HepG2 (cell line): Measurements from ENCODE around the gene DAZAP1. TPM values are rescaled to one million over a fixed set of nuclear protein-coding genes. Genes with fewer than 3 reads are reported as not detected.

Source experiments
- ELF1 ChIP-seq: sonication (generic); formaldehyde crosslinking; IDR thresholded peaks from 2 replicates; pipeline ENCODE4 v1.4.0; 2020; ENCODE audit warnings: missing genetic modification reagents
- GTF2F1 ChIP-seq: fragments of 150-350 bp; IDR thresholded peaks from 2 replicates; pipeline ENCODE4 v1.6.1; 2014; ENCODE audit warnings: low read length
- HES4 ChIP-seq: sonication (generic); formaldehyde crosslinking; IDR thresholded peaks from 2 replicates; pipeline ENCODE4 v1.9.0; 2021; ENCODE audit warnings: mild to moderate bottlenecking, missing genetic modification reagents, borderline replicate concordance
- HNRNPK ChIP-seq: fragments of 200-400 bp; formaldehyde crosslinking; IDR thresholded peaks from 2 replicates; pipeline ENCODE4 v1.6.1; 2018; ENCODE audit warnings: low read length, low read depth, moderate library complexity, mild to moderate bottlenecking; ENCODE audit not compliant: poor library complexity, severe bottlenecking
- HNRNPL ChIP-seq: fragments of 200-400 bp; formaldehyde crosslinking; IDR thresholded peaks from 2 replicates; pipeline ENCODE4 v1.6.1; 2017; ENCODE audit warnings: mild to moderate bottlenecking, low read depth, low read length
- KMT2B ChIP-seq: IDR thresholded peaks from 2 replicates; pipeline ENCODE4 v1.6.1; 2016; ENCODE audit warnings: missing genetic modification reagents, missing compliant biosample characterization
- MTA3 ChIP-seq: sonication (generic); formaldehyde crosslinking; IDR thresholded peaks from 2 replicates; pipeline ENCODE4 v1.4.0; 2020; ENCODE audit warnings: missing genetic modification reagents
- NFIB ChIP-seq: sonication (generic); formaldehyde crosslinking; IDR thresholded peaks from 2 replicates; pipeline ENCODE4 v1.9.0; 2021; ENCODE audit warnings: missing genetic modification reagents, mild to moderate bottlenecking, borderline replicate concordance
- NFKBIZ ChIP-seq: IDR thresholded peaks from 2 replicates; pipeline ENCODE4 v1.6.1; 2018; ENCODE audit warnings: missing genetic modification reagents, missing compliant biosample characterization
- PTBP1 ChIP-seq: fragments of 200-400 bp; formaldehyde crosslinking; IDR thresholded peaks from 2 replicates; pipeline ENCODE4 v1.6.1; 2018; ENCODE audit warnings: low read length, low read depth; ENCODE audit not compliant: poor library complexity, severe bottlenecking
- SRF ChIP-seq: IDR thresholded peaks from 2 replicates; pipeline ENCODE4 v1.6.1; 2011; ENCODE audit warnings: mild to moderate bottlenecking, low read depth, low read length, moderate library complexity
- TBX3 ChIP-seq: fragments of 450-650 bp; IDR thresholded peaks from 2 replicates; pipeline ENCODE4 v1.6.1; 2017; ENCODE audit warnings: antibody characterized with exemption, mild to moderate bottlenecking, inconsistent platforms, borderline replicate concordance
- ZKSCAN1 ChIP-seq: fragments of 150-350 bp; IDR thresholded peaks from 2 replicates; pipeline ENCODE4 v1.6.1; 2014; ENCODE audit warnings: low read length
- ZNF10 ChIP-seq: sonication (generic); formaldehyde crosslinking; IDR thresholded peaks from 2 replicates; pipeline ENCODE4 v1.4.0; 2020; ENCODE audit warnings: mild to moderate bottlenecking, low read depth, missing genetic modification reagents, borderline replicate concordance
- ZNF274 ChIP-seq: sonication (generic); formaldehyde crosslinking; IDR thresholded peaks from 2 replicates; pipeline ENCODE4 v1.5.1; 2020; ENCODE audit warnings: mild to moderate bottlenecking, missing genetic modification reagents
- ZNF512 ChIP-seq: sonication (generic); formaldehyde crosslinking; IDR thresholded peaks from 2 replicates; pipeline ENCODE4 v1.4.0; 2020; ENCODE audit warnings: mild to moderate bottlenecking, missing genetic modification reagents
- ZNF546 ChIP-seq: sonication (generic); formaldehyde crosslinking; conservative IDR thresholded peaks from 2 replicates; pipeline ENCODE4 v1.8.1; 2023; ENCODE audit warnings: mild to moderate bottlenecking, missing genetic modification reagents
- ZNF558 ChIP-seq: sonication (generic); formaldehyde crosslinking; IDR thresholded peaks from 2 replicates; pipeline ENCODE4 v1.9.0; 2022; ENCODE audit warnings: mild to moderate bottlenecking, missing genetic modification reagents, borderline replicate concordance
- ZNF75D ChIP-seq: sonication (generic); formaldehyde crosslinking; IDR thresholded peaks from 2 replicates; pipeline ENCODE4 v1.8.1; 2023; ENCODE audit warnings: missing genetic modification reagents, mild to moderate bottlenecking, borderline replicate concordance
- polyA plus RNA-seq, 8 experiments: library from polyadenylated mRNA; depleted of rRNA in 3 of 8; stranded (reverse) in 7 of 8; unstranded in 1 of 8; fragments of >200 nt; fragmentation: Illumina TruSeq in 4 of 8; extraction: Trizol in 4 of 8; gene quantifications; 2 replicates each; pipeline versions ENCODE4 v1.2.1 to v1.2.3, GENCODE V29; 2011 to 2016; ENCODE audit warnings: low read depth in 4 of 8, missing spikeins in 1 of 8, mixed read lengths in 1 of 8; ENCODE audit not compliant: insufficient read depth in 1 of 8
- total RNA-seq, 5 experiments: library from RNA; depleted of rRNA; stranded (reverse); fragments of >200 nt; fragmentation: Illumina TruSeq; extraction: Trizol; gene quantifications; 2 replicates each; pipeline ENCODE4 v1.2.3, GENCODE V29; 2016; ENCODE audit warnings: low read depth in 1 of 5

Gene DAZAP1
- total and polyA plus RNA-seq, 2 of the 13 experiments (the other 11 are each of a cell fraction or from before 2014, with no cell fraction given), result 63.3 to 79.2 TPM

DNA sequence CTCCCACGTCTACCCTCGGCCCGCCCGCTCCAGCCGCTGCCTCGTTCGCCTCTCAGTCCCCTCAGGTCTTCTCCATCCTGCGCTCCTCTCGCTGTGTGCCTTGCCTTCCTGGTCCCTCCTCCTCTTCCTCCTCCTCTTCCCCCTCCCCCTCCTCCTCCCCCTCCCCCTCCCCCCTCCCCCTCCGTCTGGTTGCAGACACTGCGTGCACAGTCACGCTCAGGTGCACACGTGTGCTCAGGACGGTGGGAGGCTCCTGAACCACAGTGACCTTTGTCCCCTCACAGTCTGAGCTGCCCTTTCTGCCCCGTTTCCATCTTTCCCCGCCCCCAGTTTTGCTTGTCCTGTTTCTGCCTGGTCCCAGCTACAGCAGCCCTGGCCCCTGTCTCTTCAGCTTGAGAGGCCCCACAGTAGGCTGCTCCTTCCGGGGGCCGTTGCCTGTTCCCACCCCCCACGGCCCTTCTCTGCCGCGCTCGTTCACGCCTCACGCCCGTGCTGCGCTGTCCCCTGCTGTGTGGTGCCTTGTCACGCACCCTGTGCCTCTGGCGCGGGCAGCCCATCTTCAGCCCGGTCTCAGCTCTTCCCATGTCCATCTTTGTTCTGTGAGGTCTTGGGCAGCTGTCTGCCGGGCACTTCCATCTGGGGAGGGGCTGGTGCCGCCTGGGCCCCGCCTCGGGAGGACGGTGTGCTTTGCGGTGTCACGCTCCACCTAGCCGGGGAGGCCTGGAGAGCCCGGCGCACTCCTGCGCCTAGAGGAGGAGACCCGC is 17.0 kb downstream of the DAZAP1 start (continued):
- TF ChIP-seq SRF (no peak), ZNF512 (CRISPR knock-in tag) (no peak), HES4 (CRISPR knock-in tag) (no peak), TBX3 (no peak), HNRNPK (peak; percentile 72), ZNF75D (CRISPR knock-in tag) (no peak), ZNF10 (CRISPR knock-in tag) (no peak), MTA3 (CRISPR knock-in tag) (no peak), ZNF558 (CRISPR knock-in tag) (0 out of 2 replicates have a peak, but pooled peaks have one; percentile 38), ZKSCAN1 (no peak), ZNF546 (CRISPR knock-in tag) (0 out of 2 replicates have a peak, but pooled peaks have one; percentile 39), NFKBIZ (CRISPR knock-in tag) (no peak), PTBP1 (no peak), ZNF274 (CRISPR knock-in tag) (peak; percentile 83), GTF2F1 (no peak), HNRNPL (no peak), NFIB (CRISPR knock-in tag) (no peak), ELF1 (peak; percentile 31; the same call in 1 of the 2 replicates), KMT2B (CRISPR knock-in tag) (no peak)
- TF ChIP-seq, all 625 proteins: peak for 187
